ENCODE data around the gene WFDC11.
"Not testable (repeated sequence)": the region's sequence is repeated elsewhere in the genome, so short reads cannot be mapped to it uniquely, and the experiment has no call there.

DNA sequence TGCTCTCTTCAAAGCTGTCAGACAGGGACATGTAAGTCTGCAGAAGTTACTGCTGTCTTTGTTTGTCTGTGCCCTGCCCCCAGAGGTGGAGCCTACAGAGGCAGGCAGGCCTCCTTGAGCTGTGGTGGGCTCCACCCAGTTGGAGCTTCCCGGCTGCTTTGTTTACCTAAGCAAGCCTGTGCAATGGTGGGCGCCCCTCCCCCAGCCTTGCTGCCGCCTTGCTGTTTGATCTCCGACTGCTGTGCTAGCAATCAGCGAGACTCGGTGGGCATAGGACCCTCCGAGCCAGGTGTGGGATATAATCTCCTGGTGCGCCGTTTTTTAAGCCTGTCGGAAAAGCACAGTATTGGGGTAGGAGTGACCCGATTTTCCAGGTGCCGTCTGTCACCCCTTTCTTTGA, 23.3 kb upstream of the WFDC11 start:
- TF ChIP-seq CTCF, POLR2A (IDR thresholded peaks at IDR 0.05): not testable (repeated sequence)

All from Peyer's patch (tissue), 4 donors.